Natural killer cell (primary cell): ENCODE results near the gene LILRA6. TPM values are rescaled to one million over a fixed set of nuclear protein-coding genes. Genes with fewer than 3 reads are reported as not detected.

Source experiments
- ATAC-seq, 3 donors: fragments of 150-1000 bp in 2 of 3; fragments of 200-7000 bp in 1 of 3; cut with Tn5 transposase; 1 replicate in 1 of 3; 2 replicates in 2 of 3; pipeline ENCODE4 v1.10.0; 2021; ENCODE audit warnings: mild to moderate bottlenecking in 2 of 3, moderate library complexity in 2 of 3
- DNase-seq, 2 donors: peaks; one replicate each; pipeline versions ENCODE4 v3.0.0 to v3.0.0-alpha.2; 2013 to 2021; ENCODE audit warnings: mixed read lengths in 1 of 2
- H3K27ac ChIP-seq: one replicate; pipeline ENCODE4 v1.5.1; 2013; ENCODE audit warnings: mild to moderate bottlenecking, low read length
- H3K27me3 ChIP-seq: one replicate; pipeline ENCODE4 v1.6.1; 2013; ENCODE audit warnings: low read length; ENCODE audit not compliant: control insufficient read depth, insufficient read depth
- H3K36me3 ChIP-seq: one replicate; pipeline ENCODE4 v1.6.1; 2013; ENCODE audit warnings: low read length; ENCODE audit not compliant: control insufficient read depth, insufficient read depth
- H3K4me1 ChIP-seq: one replicate; pipeline ENCODE4 v1.6.1; 2013; ENCODE audit warnings: low read length; ENCODE audit not compliant: control insufficient read depth, insufficient read depth
- H3K4me3 ChIP-seq: one replicate; pipeline ENCODE4 v1.5.1; 2013; ENCODE audit warnings: low read length
- H3K9me3 ChIP-seq: one replicate; pipeline ENCODE4 v1.6.1; 2013; ENCODE audit warnings: low read length; ENCODE audit not compliant: control insufficient read depth, insufficient read depth
- H3K27ac Mint-ChIP-seq, 2 donors: one replicate each; pipeline ENCODE4 v1.8.0; 2022; ENCODE audit warnings: mild to moderate bottlenecking in 2 of 2, mixed read lengths in 2 of 2, moderate library complexity in 1 of 2
- H3K27me3 Mint-ChIP-seq, 2 donors: one replicate each; pipeline ENCODE4 v1.8.0; 2022; ENCODE audit warnings: low read depth in 2 of 2, mixed read lengths in 2 of 2
- H3K36me3 Mint-ChIP-seq: one replicate; pipeline ENCODE4 v1.8.0; 2022; ENCODE audit warnings: mixed read lengths
- H3K4me1 Mint-ChIP-seq, 2 donors: one replicate each; pipeline ENCODE4 v1.8.0; 2022; ENCODE audit warnings: mixed read lengths in 2 of 2
- H3K4me3 Mint-ChIP-seq: one replicate; pipeline ENCODE4 v1.8.0; 2022; ENCODE audit warnings: mild to moderate bottlenecking, moderate library complexity, mixed read lengths
- H3K9me3 Mint-ChIP-seq, 2 donors: one replicate each; pipeline ENCODE4 v1.8.0; 2022; ENCODE audit warnings: mixed read lengths in 2 of 2
- CTCF ChIP-seq: fragments of 200-600 bp; IDR thresholded peaks from one replicate; pipeline ENCODE4 v1.8.0; 2022; ENCODE audit warnings: antibody characterized with exemption
- WGBS: methylation state at CpG from one replicate; pipeline ENCODE4 v1.1.7; 2013; ENCODE audit warnings: missing lambda C conversion rate; ENCODE audit not compliant: insufficient coverage; 5-methylcytosine and 5-hydroxymethylcytosine counted together
- intact Hi-C: fragments of 100-400 bp; cut with micrococcal nuclease; formaldehyde crosslinking; loops from one replicate; pipeline ENCODE4 v1.14.2; 2022
- total RNA-seq, 4 donors: library from RNA; stranded (reverse); fragments of 120-200 nt in 1 of 4; gene quantifications; one replicate each; pipeline versions ENCODE4 v1.2.3 to v1.2.4, GENCODE V29; 2013 to 2022

LILRA6 gene
- total RNA-seq, 3 donors from 2014 or later (not counting 1 experiment from before 2014, with no cell fraction given) = 2.1 to 2.6 (median 2.1) TPM

GRCh38 chr19:54190503-54191010, 52.0 kb downstream of the LILRA6 start:
- intact Hi-C loops = loop anchor here (1.0 to 10.0 kb wide), 6 partner anchors 10 to 1464 kb away; partner anchors contain the start of genes CNOT3, MYADM, PRPF31 and RPS9
- Mint-ChIP-seq H3K4me1 (peaks cover 26 to 39% of the 10 kb centered on the region in 2 donors), H3K9me3 (no peaks in the 10 kb centered on the region), H3K27me3 (no peaks in the 10 kb centered on the region), H3K27ac (peak overlapping the region; percentile 97 to 99), H3K4me3 (peak overlapping the region; percentile 99), H3K36me3 (no peaks in the 10 kb centered on the region)
- no peaks in the 10 kb centered on the region for H3K9me3 ChIP-seq
- WGBS = under 1% methylated on average over 56 of the region's 56 CpGs
- H3K27ac ChIP-seq = peak overlapping the region; percentile 98
- peaks cover 23% of the 10 kb centered on the region for H3K4me1 ChIP-seq
- H3K27me3 ChIP-seq = no peaks in the 10 kb centered on the region
- DNase-seq (peak; percentile 100), ATAC-seq (peak; percentile 57 to 79 (median 64))
- TF ChIP-seq CTCF = no peak
- H3K4me3 ChIP-seq = peak overlapping the region; percentile 92
- peaks cover 12% of the 10 kb centered on the region for H3K36me3 ChIP-seq

DNA sequence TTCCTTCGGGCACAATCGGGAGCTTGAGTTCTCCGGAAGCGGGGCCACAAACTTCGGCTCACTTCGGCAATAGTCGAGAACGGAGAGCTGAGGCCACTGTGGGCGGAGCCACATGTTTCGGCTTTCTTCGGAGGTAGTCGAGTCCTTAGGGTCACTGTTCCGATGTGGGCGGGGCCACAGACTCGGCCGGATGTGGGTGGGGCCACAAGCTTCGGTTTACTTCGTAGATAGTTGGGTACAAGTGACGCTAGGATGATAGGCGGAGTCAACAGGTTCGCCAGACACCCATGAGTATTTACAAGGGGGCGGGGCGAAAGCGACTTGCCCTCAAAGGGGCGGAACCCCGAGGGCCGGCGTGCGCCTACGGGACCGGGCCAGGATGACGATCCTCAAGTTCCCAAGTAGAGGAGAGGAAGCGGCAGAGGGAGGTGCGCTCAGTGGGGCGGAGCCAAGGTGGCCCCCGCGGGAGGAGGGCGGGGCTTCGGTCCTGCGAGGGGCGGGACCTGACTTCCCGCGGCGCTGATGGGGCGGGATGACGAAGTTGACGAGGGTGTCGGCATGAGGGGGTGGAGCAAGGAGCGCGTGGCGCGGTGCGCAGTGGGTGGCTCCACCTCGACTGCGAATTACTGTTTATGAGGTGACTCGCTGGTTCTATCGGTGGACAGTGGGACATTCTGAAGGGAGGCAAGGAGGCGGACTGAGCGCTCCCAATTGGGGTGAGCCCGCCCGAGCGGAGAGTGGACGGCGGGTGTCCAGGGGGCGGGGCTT, 52.7 kb downstream of the LILRA6 start:
- Histone ChIP-seq H3K4me3 (peak overlapping the region; percentile 92), H3K9me3 (no peaks in the 10 kb centered on the region), H3K27me3 (no peaks in the 10 kb centered on the region), H3K4me1 (peaks cover 23% of the 10 kb centered on the region), H3K27ac (peak overlapping the region; percentile 98), H3K36me3 (peaks cover 12% of the 10 kb centered on the region)
- no peaks in the 10 kb centered on the region for H3K36me3 Mint-ChIP-seq
- peak; percentile 57 to 76 (median 61) for ATAC-seq
- H3K27me3 Mint-ChIP-seq = no peaks in the 10 kb centered on the region
- H3K4me3 Mint-ChIP-seq = peak overlapping the region; percentile 99
- intact Hi-C loops = loop anchor here (1.0 to 10.0 kb wide), 6 partner anchors 10 to 1465 kb away; partner anchors contain the start of genes CNOT3, MYADM, PRPF31 and RPS9
- peak overlapping the region; percentile 97 to 99 for H3K27ac Mint-ChIP-seq
- under 1% methylated on average over 65 of the region's 65 CpGs for WGBS
- peaks cover 26 to 36% of the 10 kb centered on the region in 2 donors for H3K4me1 Mint-ChIP-seq
- TF ChIP-seq CTCF = no peak
- H3K9me3 Mint-ChIP-seq = no peaks in the 10 kb centered on the region
- DNase-seq = peak; percentile 100

DNA sequence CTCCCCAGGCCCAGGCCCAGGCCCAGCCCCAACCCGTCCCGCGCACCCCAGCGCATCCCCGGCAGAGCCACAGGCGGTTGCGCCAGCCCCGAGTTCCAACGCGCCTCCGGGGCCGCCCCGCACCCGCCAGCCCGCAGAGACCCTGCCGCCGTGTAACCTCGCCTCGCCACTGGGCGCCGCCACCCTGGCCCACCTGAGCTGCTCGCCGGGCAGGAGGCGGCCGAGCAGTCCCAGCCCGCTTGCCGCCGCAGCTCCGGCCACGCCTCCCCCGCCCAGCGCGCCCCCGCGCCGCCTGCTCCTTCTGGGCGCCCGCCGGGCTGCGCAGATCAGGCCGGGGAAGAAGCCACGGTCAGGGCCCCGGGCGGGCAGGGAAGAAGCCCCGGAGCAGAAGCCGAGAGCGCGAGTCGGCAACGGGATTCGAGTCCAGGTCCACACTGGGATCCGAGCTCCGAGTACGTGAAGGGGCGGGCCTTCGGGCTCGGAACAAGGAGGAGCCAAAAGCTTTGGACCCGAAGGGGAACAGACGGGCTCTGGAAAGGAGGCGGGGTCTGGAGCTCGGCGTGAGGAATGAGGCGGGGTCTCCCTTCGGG, 53.4 kb downstream of the LILRA6 start, which contains the start of gene MBOAT7:
Gene MBOAT7, minus strand, starts transcription at position 436 of the 590 bp plus-strand sequence. CDS start 1,072 bp downstream, outside the sequence.
- DNase-seq (no peak), ATAC-seq (peak in 2 of 3 donors; percentile 0 to 2)
- Histone ChIP-seq H3K4me3 (peak within 1 kb of the TSS; percentile 92), H3K36me3 (peaks cover 12% of the 10 kb centered on the region), H3K4me1 (peaks cover 23% of the 10 kb centered on the region), H3K9me3 (no peaks in the 10 kb centered on the region), H3K27me3 (no peaks in the 10 kb centered on the region), H3K27ac (peak within 1 kb of the TSS; percentile 98)
- Mint-ChIP-seq H3K27ac (peak within 1 kb of the TSS; percentile 97 to 99), H3K4me1 (peaks cover 26 to 36% of the 10 kb centered on the region in 2 donors), H3K27me3 (no peaks in the 10 kb centered on the region), H3K9me3 (no peaks in the 10 kb centered on the region), H3K36me3 (no peaks in the 10 kb centered on the region), H3K4me3 (peak within 1 kb of the TSS; percentile 99)
- intact Hi-C loops = no loop called here
- WGBS = under 1% methylated on average over 64 of the region's 64 CpGs
- no peak for TF ChIP-seq CTCF
